AG09319 (cell line): ENCODE data around the gene SLC6A13.

Experiments used
- DNase-seq: peaks from one replicate; pipeline ENCODE4 v3.0.0-alpha.2; 2010; ENCODE audit warnings: low read depth; ENCODE audit errors: extremely low read depth
- TF ChIP-seq, protein P1 (sequence below): IDR thresholded peaks from 2 replicates; pipeline ENCODE4 v1.5.1; 2011; ENCODE audit warnings: low read depth, mild to moderate bottlenecking, inconsistent platforms, low read length, moderate library complexity

Gene SLC6A13

DNA sequence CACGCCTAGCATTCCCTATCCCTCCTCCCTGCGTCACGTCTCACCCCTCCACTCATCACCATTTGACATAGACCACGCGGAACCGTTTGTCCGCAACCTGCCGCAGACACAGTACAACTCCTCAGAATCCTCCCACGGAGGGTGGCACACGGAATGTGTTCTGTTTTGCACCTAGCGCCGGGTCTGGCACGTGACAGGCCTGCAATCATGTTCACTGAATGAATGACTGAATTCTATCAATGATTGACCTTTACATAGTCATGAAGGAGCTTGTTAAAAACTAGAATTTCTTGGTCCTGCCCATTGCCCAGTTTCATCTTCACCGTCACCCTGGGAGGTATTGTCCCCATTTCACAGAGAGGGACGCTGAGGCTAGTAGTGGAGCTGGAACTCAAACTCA lies 53.4 kb downstream of the SLC6A13 start:
- TF ChIP-seq, protein P1, sequence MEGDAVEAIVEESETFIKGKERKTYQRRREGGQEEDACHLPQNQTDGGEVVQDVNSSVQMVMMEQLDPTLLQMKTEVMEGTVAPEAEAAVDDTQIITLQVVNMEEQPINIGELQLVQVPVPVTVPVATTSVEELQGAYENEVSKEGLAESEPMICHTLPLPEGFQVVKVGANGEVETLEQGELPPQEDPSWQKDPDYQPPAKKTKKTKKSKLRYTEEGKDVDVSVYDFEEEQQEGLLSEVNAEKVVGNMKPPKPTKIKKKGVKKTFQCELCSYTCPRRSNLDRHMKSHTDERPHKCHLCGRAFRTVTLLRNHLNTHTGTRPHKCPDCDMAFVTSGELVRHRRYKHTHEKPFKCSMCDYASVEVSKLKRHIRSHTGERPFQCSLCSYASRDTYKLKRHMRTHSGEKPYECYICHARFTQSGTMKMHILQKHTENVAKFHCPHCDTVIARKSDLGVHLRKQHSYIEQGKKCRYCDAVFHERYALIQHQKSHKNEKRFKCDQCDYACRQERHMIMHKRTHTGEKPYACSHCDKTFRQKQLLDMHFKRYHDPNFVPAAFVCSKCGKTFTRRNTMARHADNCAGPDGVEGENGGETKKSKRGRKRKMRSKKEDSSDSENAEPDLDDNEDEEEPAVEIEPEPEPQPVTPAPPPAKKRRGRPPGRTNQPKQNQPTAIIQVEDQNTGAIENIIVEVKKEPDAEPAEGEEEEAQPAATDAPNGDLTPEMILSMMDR: no peak
- DNase-seq: no peak

DNA sequence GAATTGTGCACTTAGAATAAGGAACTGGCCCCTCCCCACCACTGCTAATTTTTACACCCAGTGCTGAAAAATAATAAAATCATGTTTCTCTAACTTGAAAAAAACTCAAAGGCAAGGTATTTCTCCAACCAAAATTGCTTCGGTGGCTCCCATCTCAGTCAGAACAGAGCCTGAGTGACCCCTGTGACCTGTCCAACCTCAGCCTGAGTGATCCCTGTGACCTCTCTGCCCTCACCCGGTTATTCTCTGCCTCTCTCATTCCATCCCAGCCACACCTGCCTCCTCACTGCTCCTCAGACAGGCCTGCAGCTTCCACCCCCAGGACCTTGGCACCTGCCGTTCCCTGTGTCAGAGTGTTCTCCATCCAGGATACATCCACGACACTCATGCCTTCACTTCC lies 53.8 kb downstream of the SLC6A13 start:
- TF ChIP-seq, protein P1: no peak
- DNase-seq: no peak

DNA sequence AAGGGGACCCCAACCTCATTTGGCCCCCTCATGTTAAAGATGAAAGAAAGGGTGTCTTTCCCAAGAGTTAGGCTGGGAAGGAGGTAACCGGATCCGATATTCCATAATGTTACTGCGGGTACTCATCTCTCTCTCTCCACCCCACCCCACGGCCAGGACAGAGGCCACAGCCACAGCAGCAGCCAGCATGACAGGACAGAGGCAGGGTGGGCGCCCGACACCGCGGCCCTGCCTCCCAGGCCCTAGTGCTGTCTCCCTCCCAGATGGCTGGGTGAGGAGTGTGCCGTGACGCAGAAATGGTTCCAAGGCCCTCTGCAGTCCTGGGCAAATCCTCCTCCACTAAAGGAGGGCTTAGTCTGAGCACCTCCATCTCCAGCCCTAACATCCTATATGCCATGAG lies 54.8 kb downstream of the SLC6A13 start:
- DNase-seq: no peak
- TF ChIP-seq, protein P1: no peak

DNA sequence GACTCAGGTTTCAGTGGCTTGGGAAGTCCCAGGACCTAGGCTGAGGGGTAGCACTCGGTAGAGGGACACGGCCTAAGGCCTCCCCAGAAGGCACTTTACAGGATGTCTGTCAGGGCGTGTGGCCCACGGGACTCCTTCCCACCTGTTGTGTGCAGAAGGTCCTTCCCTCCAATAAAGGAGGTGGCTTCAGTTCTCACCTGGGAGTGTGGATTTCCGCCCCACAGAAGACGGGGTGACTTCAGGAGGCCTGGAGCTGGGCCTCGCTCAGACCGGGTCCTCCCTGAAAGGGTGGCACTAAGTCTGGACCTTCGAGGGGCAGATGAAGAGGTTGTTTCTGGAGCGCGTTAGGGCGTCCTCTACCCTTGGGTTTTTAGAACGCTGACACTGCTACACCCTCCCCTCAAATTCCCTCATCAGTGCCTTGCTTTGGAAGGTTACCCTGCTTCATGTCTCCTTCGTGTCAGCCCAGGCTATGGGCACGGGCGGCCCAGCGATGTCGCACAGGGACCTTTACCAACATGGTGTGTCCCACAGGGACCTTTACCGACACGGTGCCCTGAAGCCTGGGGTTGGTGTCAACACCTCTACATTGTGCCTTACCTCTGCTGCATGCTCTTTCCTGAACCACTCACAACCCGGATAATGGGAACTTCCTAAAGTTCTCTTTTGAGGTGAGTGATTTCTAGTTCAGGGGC lies 55.7 kb downstream of the SLC6A13 start:
- TF ChIP-seq, protein P1: no peak
- no peak for DNase-seq

DNA sequence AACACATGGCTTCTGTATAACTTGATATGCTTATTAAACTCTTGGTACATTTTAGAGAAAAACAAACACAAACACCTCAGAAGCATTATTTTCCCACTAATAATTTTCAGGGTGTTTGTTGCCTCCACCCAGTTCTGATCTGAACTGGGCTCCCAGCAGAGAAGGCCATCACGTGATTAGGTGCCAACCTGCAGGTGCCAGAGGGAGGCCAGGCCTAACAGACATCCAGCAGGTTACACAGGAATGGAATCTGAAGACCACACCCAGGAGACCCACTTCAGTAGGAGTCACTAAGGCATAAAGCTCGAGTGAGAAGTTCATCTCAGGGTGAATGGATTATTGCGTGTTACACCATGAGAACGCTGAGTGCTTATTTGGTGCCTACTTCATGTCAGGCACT lies 57.6 kb downstream of the SLC6A13 start:
- no peak for DNase-seq
- TF ChIP-seq, protein P1: no peak

DNA sequence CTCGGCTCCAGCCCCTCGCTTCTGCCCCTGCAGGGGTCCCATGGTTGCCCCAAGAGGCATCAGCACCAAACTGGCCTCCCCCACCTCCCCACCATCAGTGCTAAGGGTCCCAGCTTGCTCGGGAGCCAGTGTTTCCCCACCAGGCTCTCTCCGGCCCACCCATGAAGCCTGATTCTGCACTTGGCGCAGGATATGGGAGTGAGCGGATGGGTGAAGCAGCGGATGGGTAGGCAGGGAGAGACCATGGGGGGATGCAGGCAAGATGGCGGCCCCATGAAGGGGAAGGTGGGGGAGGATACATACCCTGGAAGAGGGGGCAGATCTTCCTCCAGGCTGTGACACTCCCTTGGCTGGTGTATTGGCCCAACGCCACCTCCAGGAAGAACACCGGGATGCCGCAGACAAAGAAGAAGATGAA lies 58.4 kb downstream of the SLC6A13 start:
- TF ChIP-seq, protein P1: no peak
- no peak for DNase-seq

DNA sequence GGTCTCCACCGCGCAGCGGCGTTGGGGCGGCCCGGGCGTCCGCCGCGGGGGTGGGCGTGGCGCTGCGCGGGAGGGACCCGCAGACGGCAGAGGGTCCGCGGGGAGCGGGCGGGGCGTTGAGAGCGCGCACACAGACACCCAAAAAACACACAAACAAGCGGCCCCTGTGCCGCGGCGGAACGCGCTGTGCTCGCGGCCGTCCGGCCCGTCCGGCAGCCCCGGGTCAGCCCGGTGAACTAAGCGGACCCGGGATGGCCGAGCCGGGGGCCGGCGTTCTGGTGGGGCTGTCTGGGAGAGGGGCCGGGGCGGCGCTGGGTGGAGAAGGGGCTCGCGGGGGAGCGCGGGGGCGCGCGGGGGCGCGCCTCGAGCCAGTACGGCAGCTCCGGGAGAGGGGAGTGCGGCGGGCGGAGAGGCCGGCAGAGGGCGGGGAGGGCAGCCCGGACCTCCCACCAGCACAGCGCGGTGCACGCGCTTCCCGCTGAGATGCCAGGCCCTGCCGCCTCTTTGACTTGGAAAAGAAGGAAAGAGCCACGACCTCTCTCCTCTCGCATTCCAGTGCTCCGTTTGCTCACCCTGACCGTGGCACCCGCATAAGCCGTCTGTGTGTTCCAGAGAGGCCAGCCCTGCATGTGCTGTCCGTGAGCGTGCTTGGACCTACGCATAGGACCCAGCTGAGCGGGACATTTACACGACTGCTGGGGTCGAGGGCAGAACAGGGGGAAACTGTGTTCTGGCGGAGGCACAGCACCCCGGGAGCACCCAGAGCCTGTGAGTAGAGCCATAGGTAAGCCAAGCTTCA lies 59.0 kb downstream of the SLC6A13 start:
- DNase-seq: no peak
- TF ChIP-seq, protein P1: no peak
